Kidney (tissue), 14 donors: Measurements from ENCODE around the gene LRRN1. TPM values are rescaled to one million over a fixed set of nuclear protein-coding genes. Genes with fewer than 3 reads are reported as not detected.

Experiments used
- DNase-seq, 5 donors: peaks; one replicate each; pipeline ENCODE4 v3.0.0-alpha.2; 2013 to 2020
- FAIRE-seq: peaks from 2 replicates; lab custom pipeline; 2012; peaks lifted over from hg19 to GRCh38; lab: Jason Lieb, UNC
- H3K27ac ChIP-seq, 2 donors: one replicate each; pipeline ENCODE4 v1.7.0; 2013; ENCODE audit warnings: low read depth in 2 of 2, low read length in 2 of 2, inconsistent platforms in 1 of 2
- H3K27me3 ChIP-seq: one replicate; pipeline ENCODE4 v1.7.1; 2013; ENCODE audit warnings: low read length, inconsistent platforms; ENCODE audit not compliant: control insufficient read depth, insufficient read depth
- H3K36me3 ChIP-seq, 3 donors: one replicate each; pipeline versions ENCODE4 v1.7.0 to v1.7.1; 2013; ENCODE audit warnings: low read length in 3 of 3, control low read depth in 1 of 3, inconsistent platforms in 1 of 3; ENCODE audit not compliant: insufficient read depth in 3 of 3, control insufficient read depth in 2 of 3
- H3K4me1 ChIP-seq, 3 donors: one replicate each; pipeline versions ENCODE4 v1.7.0 to v1.7.1; 2013; ENCODE audit warnings: low read length in 3 of 3, inconsistent platforms in 1 of 3, low read depth in 1 of 3; ENCODE audit not compliant: control insufficient read depth in 2 of 3, insufficient read depth in 2 of 3
- H3K4me3 ChIP-seq, 3 donors: one replicate each; pipeline versions ENCODE4 v1.7.0 to v1.8.1; 2013; ENCODE audit warnings: low read length in 3 of 3, control low read depth in 1 of 3, inconsistent platforms in 1 of 3
- H3K9ac ChIP-seq, 3 donors: one replicate each; pipeline versions ENCODE4 v1.7.0 to v1.7.1; 2013; ENCODE audit warnings: low read length in 3 of 3, control low read depth in 1 of 3, inconsistent platforms in 1 of 3
- H3K9me3 ChIP-seq, 3 donors: one replicate each; pipeline versions ENCODE4 v1.7.0 to v1.7.1; 2013; ENCODE audit warnings: low read length in 3 of 3, control low read depth in 1 of 3, inconsistent platforms in 1 of 3; ENCODE audit not compliant: control insufficient read depth in 2 of 3, insufficient read depth in 1 of 3
- intact Hi-C: fragments of 100-400 bp; cut with DNase I; formaldehyde crosslinking; loops from one replicate; pipeline ENCODE4 v1.11.1; 2022
- polyA plus RNA-seq: library from polyadenylated mRNA; stranded (reverse); fragments of 350-450 nt; fragmentation: Illumina TruSeq; extraction: RNeasy Lipid Tissue Mini Kit (QIAGEN cat#74804); gene quantifications from one replicate; pipeline ENCODE4 v1.2.3, GENCODE V29; 2014; ENCODE audit warnings: low read depth, low replicate concordance; ENCODE audit not compliant: insufficient read depth
- total RNA-seq: library from RNA; stranded (reverse); fragmentation: NEBNext Ultra II Directional; extraction: Animal tissue kit (Norgen Biotek cat#: 25700); gene quantifications from one replicate; pipeline ENCODE4 v1.2.1, GENCODE V29; 2021
- TF ChIP-seq, protein P1 (sequence below): IDR thresholded peaks from 3 replicates; pipeline ENCODE4 v1.5.1; 2012; ENCODE audit warnings: mild to moderate bottlenecking, moderate library complexity, borderline replicate concordance; ENCODE audit not compliant: insufficient read depth; ENCODE audit errors: extremely low read depth
- donor health status: control.
- donor health status: control.
- donor health status: control.
- donor health status: control.
- donor health status: control.
- donor health status: DM: yes; HTN: yes; CAD: no.
- donor health status: Normal renal cell carcinoma (clear cell type).

Gene LRRN1
- total and polyA plus RNA-seq, 2 donors from 2014 or later = 0.41 to 1.4 TPM

DNA sequence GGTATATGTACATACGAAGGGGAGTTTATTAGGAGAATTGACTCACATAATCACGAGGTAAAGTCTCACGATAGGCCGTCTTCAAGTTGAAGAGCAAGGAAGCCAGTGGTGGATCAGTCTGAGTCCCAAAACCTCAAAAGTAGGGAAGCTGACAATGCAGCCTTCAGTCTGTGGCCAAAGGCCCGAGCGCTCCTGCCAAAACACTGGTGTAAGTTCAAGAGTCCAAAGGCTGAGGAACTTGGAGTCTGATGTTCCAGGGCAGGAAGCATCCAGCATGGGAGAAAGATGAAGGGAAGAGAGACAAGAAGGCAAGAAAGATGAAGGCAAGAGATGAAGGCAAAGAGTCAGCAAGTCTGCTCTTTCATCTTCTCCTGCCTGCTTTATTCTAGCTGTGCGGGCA is 16.8 kb upstream of the LRRN1 start:
- Histone ChIP-seq H3K9me3 (no peaks in the 10 kb centered on the region), H3K27ac (no peak overlapping the region), H3K9ac (no peak overlapping the region), H3K27me3 (no peaks in the 10 kb centered on the region), H3K36me3 (no peaks in the 10 kb centered on the region), H3K4me1 (no peaks in the 10 kb centered on the region), H3K4me3 (no peak overlapping the region)
- TF ChIP-seq, protein P1, sequence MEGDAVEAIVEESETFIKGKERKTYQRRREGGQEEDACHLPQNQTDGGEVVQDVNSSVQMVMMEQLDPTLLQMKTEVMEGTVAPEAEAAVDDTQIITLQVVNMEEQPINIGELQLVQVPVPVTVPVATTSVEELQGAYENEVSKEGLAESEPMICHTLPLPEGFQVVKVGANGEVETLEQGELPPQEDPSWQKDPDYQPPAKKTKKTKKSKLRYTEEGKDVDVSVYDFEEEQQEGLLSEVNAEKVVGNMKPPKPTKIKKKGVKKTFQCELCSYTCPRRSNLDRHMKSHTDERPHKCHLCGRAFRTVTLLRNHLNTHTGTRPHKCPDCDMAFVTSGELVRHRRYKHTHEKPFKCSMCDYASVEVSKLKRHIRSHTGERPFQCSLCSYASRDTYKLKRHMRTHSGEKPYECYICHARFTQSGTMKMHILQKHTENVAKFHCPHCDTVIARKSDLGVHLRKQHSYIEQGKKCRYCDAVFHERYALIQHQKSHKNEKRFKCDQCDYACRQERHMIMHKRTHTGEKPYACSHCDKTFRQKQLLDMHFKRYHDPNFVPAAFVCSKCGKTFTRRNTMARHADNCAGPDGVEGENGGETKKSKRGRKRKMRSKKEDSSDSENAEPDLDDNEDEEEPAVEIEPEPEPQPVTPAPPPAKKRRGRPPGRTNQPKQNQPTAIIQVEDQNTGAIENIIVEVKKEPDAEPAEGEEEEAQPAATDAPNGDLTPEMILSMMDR = no peak
- DNase-seq = no peak
- no peak for FAIRE-seq
- intact Hi-C loops = no loop called here

DNA sequence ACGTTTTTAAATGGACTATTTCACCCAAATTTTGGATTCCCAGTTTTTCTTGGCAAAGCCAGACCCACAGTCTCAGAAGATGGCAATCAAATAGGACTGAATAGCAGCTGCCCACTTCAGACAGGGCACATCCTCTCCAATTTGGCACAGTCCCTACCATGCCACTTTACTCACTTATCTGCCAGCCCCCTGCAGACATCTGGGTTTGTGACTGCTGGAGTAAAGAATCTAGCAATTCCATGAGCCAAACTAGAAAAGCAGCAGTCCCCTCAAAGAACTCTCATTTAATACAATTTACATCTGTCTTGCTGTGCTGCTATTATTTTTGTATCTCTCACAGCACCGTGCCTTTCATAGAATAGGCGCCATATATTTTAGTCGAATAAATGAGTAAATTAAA is 16.0 kb upstream of the LRRN1 start:
- H3K4me3 ChIP-seq = no peak overlapping the region
- H3K36me3 ChIP-seq = no peaks in the 10 kb centered on the region
- intact Hi-C loops = no loop called here
- H3K4me1 ChIP-seq = no peaks in the 10 kb centered on the region
- no peaks in the 10 kb centered on the region for H3K9me3 ChIP-seq
- TF ChIP-seq, protein P1 = no peak
- H3K27me3 ChIP-seq = no peaks in the 10 kb centered on the region
- H3K9ac ChIP-seq = no peak overlapping the region
- no peak overlapping the region for H3K27ac ChIP-seq
- FAIRE-seq (no peak), DNase-seq (no peak)

DNA sequence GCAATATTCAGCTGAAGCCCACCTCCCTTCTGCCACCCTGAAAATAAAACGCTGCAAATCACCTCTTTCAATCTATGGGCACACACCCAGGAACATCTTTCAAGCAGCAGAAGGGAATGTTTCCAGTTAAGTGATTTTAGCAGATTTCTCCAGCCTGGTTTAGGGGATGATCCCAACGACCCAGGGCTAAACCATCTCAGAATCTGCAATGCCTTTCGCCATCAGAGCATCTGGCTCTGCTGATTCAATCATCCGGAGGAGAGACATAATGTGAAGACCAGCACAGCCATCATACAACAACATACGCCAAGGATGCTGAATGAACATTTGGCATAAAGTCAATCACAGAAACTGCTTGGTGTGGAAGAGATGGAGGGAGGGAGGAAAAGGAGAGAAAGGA is 15.5 kb upstream of the LRRN1 start:
- H3K27me3 ChIP-seq = no peaks in the 10 kb centered on the region
- H3K9ac ChIP-seq = no peak overlapping the region
- FAIRE-seq (no peak), DNase-seq (no peak)
- H3K4me1 ChIP-seq = no peaks in the 10 kb centered on the region
- TF ChIP-seq, protein P1 = no peak
- H3K27ac ChIP-seq = no peak overlapping the region
- no peaks in the 10 kb centered on the region for H3K9me3 ChIP-seq
- no peaks in the 10 kb centered on the region for H3K36me3 ChIP-seq
- intact Hi-C loops = no loop called here
- no peak overlapping the region for H3K4me3 ChIP-seq

DNA sequence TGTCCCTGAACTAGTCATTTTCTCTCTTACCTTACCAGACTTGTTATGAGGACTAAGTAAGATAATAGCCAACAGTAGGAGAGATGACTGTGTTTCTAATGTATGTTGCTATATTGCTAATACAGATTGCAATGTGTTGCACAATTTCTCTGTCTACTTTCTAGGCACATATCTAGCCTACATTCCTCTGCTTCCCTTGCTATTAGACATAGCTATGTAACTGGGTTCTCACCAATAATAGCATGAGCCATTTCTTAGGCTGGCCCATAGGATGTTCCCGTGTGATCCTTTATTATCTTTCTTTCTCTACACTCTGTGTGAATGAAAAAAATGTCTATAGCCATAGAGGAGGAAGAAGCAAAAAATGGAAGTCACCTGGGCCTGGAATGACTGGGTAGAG is 6.8 kb upstream of the LRRN1 start:
- FAIRE-seq (no peak), DNase-seq (no peak)
- no peak overlapping the region for H3K9ac ChIP-seq
- no peaks in the 10 kb centered on the region for H3K4me1 ChIP-seq
- no peaks in the 10 kb centered on the region for H3K9me3 ChIP-seq
- intact Hi-C loops = no loop called here
- no peaks in the 10 kb centered on the region for H3K36me3 ChIP-seq
- TF ChIP-seq, protein P1 = no peak
- H3K4me3 ChIP-seq = no peak overlapping the region
- no peaks in the 10 kb centered on the region for H3K27me3 ChIP-seq
- no peak overlapping the region for H3K27ac ChIP-seq
